RCC 7860 (cell line): Measurements from ENCODE around the gene TTLL9.
"Not testable (repeated sequence)": the region's sequence is repeated elsewhere in the genome, so short reads cannot be mapped to it uniquely, and the experiment has no call there.

Experiments used
- DNase-seq: peaks from one replicate; pipeline ENCODE4 v3.0.0-alpha.2; 2015; ENCODE audit warnings: low spot score
- FAIRE-seq: peaks from 2 replicates; lab custom pipeline; 2012; peaks lifted over from hg19 to GRCh38; lab: Jason Lieb, UNC

The TTLL9 gene

GRCh38 chr20:31869942-31870725 is at the start of gene TTLL9, which contains the start of gene DUSP15:
Gene TTLL9, plus strand, starts transcription at chr20:31870634. Its CDS starts 493 bp downstream, at chr20:31871127.
Gene DUSP15, minus strand, starts transcription at chr20:31870527. Its CDS starts 190 bp downstream, at chr20:31870337.
- FAIRE-seq, result no peak
- DNase-seq, result no peak

GRCh38 chr20:31821427-31821826 is 49.0 kb upstream of the TTLL9 start:
- FAIRE-seq (no peak), DNase-seq (no peak)

GRCh38 chr20:31822421-31823330 is 47.8 kb upstream of the TTLL9 start:
- FAIRE-seq (no peak), DNase-seq (peak; percentile 73)

GRCh38 chr20:31823360-31824124 is 46.9 kb upstream of the TTLL9 start:
- DNase-seq (no peak), FAIRE-seq (no peak)

- FAIRE-seq, result no peak
Measured at GRCh38 chr20:31824125-31824485, 46.3 kb upstream of the TTLL9 start.

GRCh38 chr20:31824554-31825313 is 45.7 kb upstream of the TTLL9 start:
- no peak for FAIRE-seq
- DNase-seq, result no peak

More at GRCh38 chr20:31824125-31824485, 46.3 kb upstream of the TTLL9 start:
- DNase-seq, result no peak

- no peak for DNase-seq
Measured at GRCh38 chr20:31826074-31826473, 44.4 kb upstream of the TTLL9 start.

GRCh38 chr20:31827059-31827458 is 43.4 kb upstream of the TTLL9 start:
- FAIRE-seq, result no peak

More at GRCh38 chr20:31826074-31826473, 44.4 kb upstream of the TTLL9 start:
- no peak for FAIRE-seq

GRCh38 chr20:31828016-31828415 is 42.4 kb upstream of the TTLL9 start:
- not testable (repeated sequence) for FAIRE-seq, DNase-seq

More at GRCh38 chr20:31827059-31827458, 43.4 kb upstream of the TTLL9 start:
- DNase-seq, result no peak

GRCh38 chr20:31829731-31830130 is 40.7 kb upstream of the TTLL9 start:
- FAIRE-seq (no peak), DNase-seq (peak; percentile 39)

- no peak for FAIRE-seq
- no peak for DNase-seq
Measured at GRCh38 chr20:31830406-31830981, 39.9 kb upstream of the TTLL9 start.

- DNase-seq (no peak), FAIRE-seq (no peak)
Measured at GRCh38 chr20:31831211-31831610, 39.2 kb upstream of the TTLL9 start.

GRCh38 chr20:31831771-31832306 is 38.6 kb upstream of the TTLL9 start:
- no peak for DNase-seq
- FAIRE-seq, result no peak

GRCh38 chr20:31833130-31833930 is 37.1 kb upstream of the TTLL9 start:
- FAIRE-seq (no peak), DNase-seq (peak; percentile 28)

- FAIRE-seq, result no peak
- DNase-seq, result no peak
Measured at GRCh38 chr20:31833931-31834521, 36.4 kb upstream of the TTLL9 start.

GRCh38 chr20:31835554-31835953 is 34.9 kb upstream of the TTLL9 start:
- FAIRE-seq (no peak), DNase-seq (no peak)

- DNase-seq (peak; percentile 88), FAIRE-seq (peak; percentile 89)
Measured at GRCh38 chr20:31835977-31836852, 34.2 kb upstream of the TTLL9 start.
